HFF-Myc (cell line): ENCODE results near the gene EIF4A3.
"Not testable (repeated sequence)": the region's sequence is repeated elsewhere in the genome, so short reads cannot be mapped to it uniquely, and the experiment has no call there.

Experiments used
- DNase-seq: peaks from one replicate; pipeline ENCODE4 v3.0.0-alpha.2; 2011; ENCODE audit warnings: low read depth; ENCODE audit errors: extremely low read depth
- H3K4me3 ChIP-seq: replicated peaks from 2 replicates; pipeline ENCODE4 v1.5.1; 2011; ENCODE audit warnings: low read depth, mild to moderate bottlenecking, control low read depth, low read length
- CTCF ChIP-seq: IDR thresholded peaks from 2 replicates; pipeline ENCODE4 v1.5.1; 2012; ENCODE audit warnings: mild to moderate bottlenecking, low read depth, low read length, control low read depth; ENCODE audit errors: missing control alignments

The EIF4A3 gene

GRCh38 chr17:80092959-80093358, 54.0 kb downstream of the EIF4A3 start:
- DNase-seq = no peak
- no peak for TF ChIP-seq CTCF
- H3K4me3 ChIP-seq = no peak overlapping the region

GRCh38 chr17:80091376-80091775, 55.6 kb downstream of the EIF4A3 start:
- H3K4me3 ChIP-seq = no peak overlapping the region
- no peak for DNase-seq
- no peak for TF ChIP-seq CTCF

- DNase-seq, H3K4me3 ChIP-seq: not testable (repeated sequence)
Observed at GRCh38 chr17:80090164-80090563, 56.8 kb downstream of the EIF4A3 start.

GRCh38 chr17:80089762-80090161, 57.2 kb downstream of the EIF4A3 start:
- no peak for DNase-seq
- TF ChIP-seq CTCF = no peak
- no peak overlapping the region for H3K4me3 ChIP-seq

- H3K4me3 ChIP-seq = no peak overlapping the region
- no peak for TF ChIP-seq CTCF
- no peak for DNase-seq
Observed at GRCh38 chr17:80087346-80088265, 59.3 kb downstream of the EIF4A3 start.

- no peak for DNase-seq
- no peak overlapping the region for H3K4me3 ChIP-seq
- TF ChIP-seq CTCF = no peak
Observed at GRCh38 chr17:80086616-80087015, 60.3 kb downstream of the EIF4A3 start.

GRCh38 chr17:80086081-80086480, 60.8 kb downstream of the EIF4A3 start:
- TF ChIP-seq CTCF = no peak
- H3K4me3 ChIP-seq = no peak overlapping the region
- DNase-seq = no peak
